HTR-8/SVneo (cell line): ENCODE data around the gene UVSSA.

Experiments used
- DNase-seq: peaks from one replicate; pipeline ENCODE4 v3.0.0; 2011; ENCODE audit warnings: low spot score, mixed read lengths; ENCODE audit not compliant: insufficient read length
- FAIRE-seq: peaks from 2 replicates; lab custom pipeline; 2011; peaks lifted over from hg19 to GRCh38; lab: Jason Lieb, UNC

Gene UVSSA

GRCh38 chr4:1403591-1404572 lies 56.9 kb downstream of the UVSSA start:
- DNase-seq (no peak), FAIRE-seq (no peak)

GRCh38 chr4:1404573-1405253 lies 57.7 kb downstream of the UVSSA start:
- DNase-seq, result no peak
- FAIRE-seq, result no peak

DNA sequence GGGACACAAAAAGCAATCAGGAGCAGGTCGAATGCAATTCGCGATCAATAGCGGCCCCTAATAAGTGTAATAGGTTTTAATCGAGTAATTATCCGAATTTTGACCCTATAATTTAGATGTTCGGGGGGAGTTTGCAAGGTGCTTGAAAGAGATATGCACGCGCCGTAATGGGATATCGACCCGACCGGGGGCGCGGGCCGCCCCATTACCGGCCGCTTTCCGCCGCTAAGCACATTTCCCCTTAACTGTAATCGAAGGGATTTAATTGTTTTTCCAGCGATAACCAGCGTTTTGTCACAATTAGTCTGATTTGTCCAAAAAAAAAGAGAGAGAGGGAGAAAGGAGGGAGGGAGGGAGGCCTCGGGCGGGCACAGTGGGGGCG lies 58.2 kb downstream of the UVSSA start:
- no peak for FAIRE-seq
- no peak for DNase-seq

GRCh38 chr4:1405636-1406393 lies 58.8 kb downstream of the UVSSA start:
- FAIRE-seq, result no peak
- no peak for DNase-seq

GRCh38 chr4:1406394-1406980 lies 59.5 kb downstream of the UVSSA start, which contains the start of gene NKX1-1:
TSS of gene NKX1-1 (minus strand) at chr4:1406442. CDS start at chr4:1406442, 0 bp downstream.
- FAIRE-seq (no peak), DNase-seq (no peak)

DNA sequence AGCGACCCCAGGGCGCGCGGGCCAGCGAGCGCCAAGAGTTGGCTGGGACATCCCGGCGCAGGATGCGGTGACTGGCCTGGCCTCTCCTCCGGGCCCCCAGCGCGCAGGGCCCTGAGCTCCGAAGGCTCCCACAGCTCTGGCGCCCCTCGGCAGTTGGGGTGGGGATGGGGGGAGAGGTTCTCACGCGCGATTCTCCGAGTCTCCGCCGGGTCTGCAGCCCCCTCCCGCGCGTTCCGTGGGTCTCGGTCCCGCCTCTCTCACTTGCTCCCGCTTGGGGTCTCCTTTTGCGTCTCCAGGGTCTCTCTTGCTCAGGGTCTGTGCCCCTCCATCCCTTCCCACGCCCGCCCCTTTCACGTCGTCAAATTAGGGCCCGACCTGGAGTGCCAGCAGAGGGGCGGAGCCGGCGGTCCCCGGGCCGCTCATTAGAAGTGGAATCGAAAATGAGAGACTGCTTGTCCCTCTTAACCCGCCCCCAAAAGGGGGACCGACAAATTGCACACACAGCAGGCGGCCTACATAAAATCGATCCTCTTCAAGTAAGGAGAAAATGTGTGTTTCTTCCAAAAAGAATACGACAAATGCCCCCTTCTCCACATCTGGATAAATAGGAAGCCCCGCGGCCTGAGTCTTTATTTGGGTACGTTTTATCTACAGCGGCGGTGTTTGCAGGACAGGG lies 60.1 kb downstream of the UVSSA start:
- no peak for FAIRE-seq
- no peak for DNase-seq

DNA sequence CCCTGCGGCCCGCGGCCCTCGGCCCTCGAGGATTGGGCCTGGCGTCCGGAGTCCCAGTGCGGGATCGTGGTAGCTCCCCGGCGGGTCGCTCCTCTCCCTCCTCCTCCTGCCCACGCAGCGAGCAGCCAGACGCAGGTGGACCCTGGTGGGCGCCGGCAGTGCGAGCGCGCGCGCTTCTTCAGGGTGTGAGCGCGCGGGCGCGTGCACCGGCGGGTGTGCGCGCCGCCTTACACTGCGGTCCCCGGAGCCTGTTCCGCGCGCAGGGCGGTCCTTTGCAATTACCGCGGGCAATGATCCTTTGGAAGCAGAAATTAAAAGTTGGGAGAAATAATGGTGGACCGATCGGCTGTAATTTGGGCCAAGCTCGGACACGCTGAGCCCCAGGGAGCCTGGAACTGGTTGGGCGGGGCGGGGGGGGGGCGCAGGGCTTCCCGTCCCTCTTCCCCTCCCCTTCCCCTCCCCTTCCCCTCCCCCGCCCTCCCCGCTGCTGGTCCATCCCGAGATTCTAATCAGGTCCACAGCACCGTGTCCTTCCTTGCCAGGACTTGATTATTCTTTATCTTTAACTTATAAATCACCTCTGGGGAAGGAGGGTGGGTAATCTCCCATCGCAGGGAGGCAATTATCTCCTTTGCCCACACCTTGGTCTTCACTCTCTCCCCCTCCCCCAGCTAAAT lies 60.8 kb downstream of the UVSSA start:
- FAIRE-seq, result no peak
- no peak for DNase-seq

- no peak for FAIRE-seq
- DNase-seq, result no peak
These were observed 61.4 kb downstream of the UVSSA start for GRCh38 chr4:1408418-1408817.

- no peak for FAIRE-seq
- no peak for DNase-seq
These were observed 62.1 kb downstream of the UVSSA start for GRCh38 chr4:1409079-1409478.

DNA sequence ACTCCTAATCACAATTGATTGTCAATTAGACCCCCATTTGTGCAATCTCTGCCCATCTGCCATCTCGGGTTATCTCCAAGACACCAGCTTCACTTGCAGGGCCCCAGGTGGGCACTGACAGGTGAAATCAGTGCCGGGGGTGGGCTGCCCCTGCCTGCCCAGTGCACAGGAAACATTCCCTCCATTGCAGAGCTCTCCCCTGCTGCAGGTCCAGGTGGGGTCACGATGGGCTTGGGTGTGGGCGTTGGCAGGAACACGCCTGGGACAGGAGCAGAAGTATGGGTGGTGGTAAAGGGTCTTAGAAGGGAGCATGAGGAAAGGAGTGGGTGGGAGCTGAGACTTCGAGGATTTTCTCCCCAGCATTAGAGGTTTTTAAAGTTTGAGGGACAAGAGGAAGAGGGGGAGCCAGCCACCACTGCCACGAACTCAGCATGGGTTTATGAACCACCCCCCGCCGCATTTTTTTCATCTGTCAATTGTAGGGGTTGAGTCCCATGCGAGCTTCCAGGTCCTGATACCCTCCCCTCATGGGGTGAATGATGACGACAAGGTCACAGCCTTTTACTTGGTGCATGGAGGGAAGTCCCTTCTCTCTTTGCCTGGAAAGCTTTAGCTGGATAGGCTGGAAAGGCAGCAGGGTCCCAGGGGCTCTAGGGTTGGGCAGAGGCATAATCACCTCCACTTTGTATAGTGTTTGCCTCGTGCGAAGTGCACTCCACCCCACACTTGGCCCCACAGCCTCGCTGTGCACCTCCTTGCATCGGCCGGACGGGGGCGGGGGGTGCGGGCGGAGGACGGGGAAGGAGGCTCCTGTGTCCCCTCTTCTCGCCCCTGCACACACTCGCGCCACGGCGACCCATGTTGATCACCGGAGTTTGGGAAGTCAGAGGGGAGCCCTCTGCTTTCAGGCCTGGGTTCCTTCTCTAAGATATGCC lies 62.8 kb downstream of the UVSSA start:
- FAIRE-seq, result no peak
- DNase-seq, result no peak

GRCh38 chr4:1410491-1411325 lies 63.7 kb downstream of the UVSSA start:
- DNase-seq, result peak; percentile 72
- FAIRE-seq, result no peak

- FAIRE-seq, result no peak
These were observed 64.7 kb downstream of the UVSSA start for GRCh38 chr4:1411436-1412375.

GRCh38 chr4:1412376-1413203 lies 65.6 kb downstream of the UVSSA start:
- DNase-seq (no peak), FAIRE-seq (no peak)

More at GRCh38 chr4:1411436-1412375, 64.7 kb downstream of the UVSSA start:
- no peak for DNase-seq

DNA sequence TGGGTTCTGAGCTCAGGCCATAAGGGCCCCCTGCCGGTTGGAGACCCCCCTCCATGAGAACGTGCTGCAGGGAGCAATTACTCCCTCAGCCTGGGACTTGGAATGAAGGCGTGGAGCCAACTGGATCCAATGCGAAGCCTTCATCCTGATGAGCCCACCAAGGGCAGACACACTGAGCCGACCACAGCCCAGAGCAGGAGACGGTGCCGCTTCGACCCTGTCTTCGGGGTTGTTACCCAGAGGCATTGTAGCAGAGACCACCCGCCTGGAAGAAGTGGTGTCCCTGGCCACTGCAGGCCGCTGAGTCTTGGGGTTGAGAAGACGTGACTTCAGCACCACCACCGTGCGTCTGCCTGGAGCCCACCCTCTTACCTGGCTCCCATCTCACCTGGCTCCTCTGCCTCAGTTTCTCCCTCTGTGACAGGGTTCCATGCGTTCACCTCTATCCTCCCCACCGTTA lies 66.2 kb downstream of the UVSSA start:
- DNase-seq, result no peak
- FAIRE-seq, result no peak
